ENCODE data around the gene B3GNT7. TPM values are rescaled to one million over a fixed set of nuclear protein-coding genes. Genes with fewer than 3 reads are reported as not detected.
A peak's percentile ranks its signal among the peaks of the same experiment; 100 is the strongest.

Gene B3GNT7
- total and polyA plus RNA-seq, 2 of the 8 experiments (the other 6 are each of a cell fraction or from before 2014, with no cell fraction given) = 26.4 to 73.1 TPM

- H2AFZ ChIP-seq (ENCODE audit: low read length) = no peak overlapping the region
- CTCF ChIA-PET (ENCODE audit: partially characterized antibody) = interaction anchor here (0.5 to 26.8 kb wide), 5 partner anchors 9 to 525 kb away, joined by 3 to 617 read pairs (median 3); partner anchors contain the start of gene B3GNT7
Measured at GRCh38 chr2:231364961-231365810, 30.3 kb upstream of the B3GNT7 start.

More at GRCh38 chr2:231364961-231365810, 30.3 kb upstream of the B3GNT7 start:
- no peaks in the 10 kb centered on the region for H3K27me3 ChIP-seq (replicated peaks in 1 of 4; ENCODE audit: control insufficient read depth in 3 of 4, extremely low read depth in 1 of 4, insufficient read depth in 3 of 4, low read length in 3 of 4)
- no peaks in the 10 kb centered on the region for H4K20me1 ChIP-seq (replicated peaks in 1 of 2; ENCODE audit: control insufficient read depth in 1 of 2, insufficient read depth in 2 of 2, low read length in 2 of 2)
- H3K36me3 ChIP-seq (ENCODE audit: control insufficient read depth in 2 of 4, insufficient read depth in 4 of 4, low read length in 3 of 4) = no peaks in the 10 kb centered on the region
- H2AK5ac ChIP-seq (ENCODE audit: low read depth, low read length) = peak overlapping the region; percentile 89; the same call in 1 of the 2 replicates
- H3K79me2 ChIP-seq (ENCODE audit: control insufficient read depth in 1 of 2, insufficient read depth in 2 of 2, low read length in 2 of 2) = no peaks in the 10 kb centered on the region
- no peak overlapping the region for H3K4me2 ChIP-seq (ENCODE audit: insufficient read depth in 1 of 2, low read depth in 2 of 2, low read length in 2 of 2)
- no peak overlapping the region for H2BK20ac ChIP-seq (ENCODE audit: low read length)
- POLR2A ChIA-PET (ENCODE audit: partially characterized antibody) = interaction anchor here (1.1 to 1.7 kb wide), 4 partner anchors 12 to 104 kb away, joined by 3 to 6 read pairs (median 4); partner anchors contain the start of gene NCL
- 0 out of 7 replicates have a peak overlapping the region, but pooled peaks of 1 of the 4 experiments have one; percentile 19 for H3K9ac ChIP-seq (replicated peaks in 1 of 4; ENCODE audit: extremely low read depth in 1 of 4, low read depth in 3 of 4, low read length in 3 of 4)
- peak overlapping the region; percentile 87; the same call in 1 of the 2 replicates for H2BK12ac ChIP-seq (ENCODE audit: low read depth, low read length)
- FAIRE-seq (no peak), DNase-seq (ENCODE audit: low read depth in 1 of 2, low spot score in 2 of 2) (no peak)
- H3K9me3 ChIP-seq (ENCODE audit: insufficient read depth in 2 of 2, low read depth in 1 of 2, low read length in 1 of 2) = no peaks in the 10 kb centered on the region
- peak overlapping the region; percentile 48; the same call in 1 of the 2 replicates for H3K18ac ChIP-seq (ENCODE audit: extremely low read depth, low read length)
- H2BK120ac ChIP-seq (replicated peaks; ENCODE audit: low read depth, low read length) = no peak overlapping the region
- H3K27ac ChIP-seq (ENCODE audit: low read depth, low read length) = no peak overlapping the region
- H4K5ac ChIP-seq (ENCODE audit: insufficient read length, low read depth, low read length) = peak overlapping the region; percentile 31
- no peak overlapping the region for H4K8ac ChIP-seq (ENCODE audit: extremely low read depth, insufficient read depth, low read length)
- peak overlapping the region; percentile 88 for H3K4ac ChIP-seq (replicated peaks; ENCODE audit: insufficient read length, low read depth, low read length)
- H3K56ac ChIP-seq (replicated peaks; ENCODE audit: insufficient read length, low read depth, low read length) = no peak overlapping the region
- H3K14ac ChIP-seq (ENCODE audit: insufficient read length) = no peak overlapping the region
- H3K23me2 ChIP-seq (ENCODE audit: low read depth, low read length) = no peaks in the 10 kb centered on the region
- peaks cover 4 to 23% (median 7%) of the 10 kb centered on the region in 4 experiments for H3K4me1 ChIP-seq (replicated peaks in 1 of 4; ENCODE audit: control insufficient read depth in 3 of 4, insufficient read depth in 4 of 4, low read length in 3 of 4)
- WGBS, 2 experiments (ENCODE audit: extremely low coverage in 1 of 2, insufficient coverage in 1 of 2, insufficient read length in 1 of 2, insufficient replicate concordance in 2 of 2, low coverage in 1 of 2, low lambda C conversion rate in 2 of 2, missing lambda C conversion rate in 1 of 2) = 89% methylated on average over 22 of the region's 22 CpGs; no CpG with 5 or more reads in 1 of the 2 experiments
- peak overlapping the region; percentile 79 for H4K91ac ChIP-seq (replicated peaks; ENCODE audit: insufficient read length, low read length)
- H2BK5ac ChIP-seq (ENCODE audit: low read depth, low read length) = peak overlapping the region; percentile 81; the same call in 1 of the 2 replicates
- no peak overlapping the region for H3K4me3 ChIP-seq (ENCODE audit: extremely low read depth in 1 of 4, insufficient read depth in 2 of 4, low read depth in 3 of 4, low read length in 4 of 4)
- no peak overlapping the region for H3K23ac ChIP-seq (ENCODE audit: insufficient read length)
- no peak for TF ChIP-seq MAX (IDR thresholded peaks at IDR 0.05)
- peak; percentile 69 for TF ChIP-seq BACH1 (IDR thresholded peaks at IDR 0.05; ENCODE audit: low read length)
- TF ChIP-seq MAFK (IDR thresholded peaks at IDR 0.05; ENCODE audit: low read depth, low read length) = peak; percentile 20; the same call in 1 of the 2 replicates
- peak overlapping the region; percentile 55 for H2BK15ac ChIP-seq (ENCODE audit: low read length)
- no peaks in the 10 kb centered on the region for H3K79me1 ChIP-seq (ENCODE audit: low read depth, low read length)
